Parathyroid adenoma (tissue), 2 donors: Measurements from ENCODE around the gene NAXD.
A peak's percentile ranks its signal among the peaks of the same experiment; 100 is the strongest.

ENCODE experiments used
- H2AFZ ChIP-seq: fragments of 300-600 bp; sonication (generic); one replicate; pipeline ENCODE4 v1.7.0; 2017; ENCODE audit warnings: antibody characterized with exemption, mild to moderate bottlenecking
- H3K27ac ChIP-seq: fragments of 300-600 bp; sonication (generic); one replicate; pipeline ENCODE4 v1.7.0; 2017
- H3K27me3 ChIP-seq: fragments of 300-600 bp; sonication (generic); one replicate; pipeline ENCODE4 v1.7.0; 2017; ENCODE audit warnings: low read length; ENCODE audit not compliant: control insufficient read depth, insufficient read depth
- H3K36me3 ChIP-seq: fragments of 300-600 bp; sonication (generic); one replicate; pipeline ENCODE4 v1.7.0; 2017; ENCODE audit warnings: low read length; ENCODE audit not compliant: control insufficient read depth, insufficient read depth
- H3K4me1 ChIP-seq: fragments of 300-600 bp; sonication (generic); one replicate; pipeline ENCODE4 v1.7.0; 2017; ENCODE audit warnings: control low read depth
- H3K4me2 ChIP-seq: fragments of 300-600 bp; sonication (generic); one replicate; pipeline ENCODE4 v1.7.0; 2017; ENCODE audit warnings: low read length
- H3K4me3 ChIP-seq: fragments of 300-600 bp; sonication (generic); one replicate; pipeline ENCODE4 v1.7.0; 2017; ENCODE audit warnings: low read depth, low read length
- H3K79me2 ChIP-seq: fragments of 300-600 bp; sonication (generic); one replicate; pipeline ENCODE4 v1.7.0; 2017; ENCODE audit warnings: control low read depth
- H3K9ac ChIP-seq: fragments of 300-600 bp; sonication (generic); one replicate; pipeline ENCODE4 v1.7.0; 2017; ENCODE audit warnings: mild to moderate bottlenecking
- H3K9me3 ChIP-seq: fragments of 300-600 bp; sonication (generic); one replicate; pipeline ENCODE4 v1.7.0; 2017; ENCODE audit warnings: low read length; ENCODE audit not compliant: control insufficient read depth
- CTCF ChIP-seq: fragments of 300-600 bp; sonication (generic); IDR thresholded peaks from one replicate; pipeline ENCODE4 v1.7.0; 2017; ENCODE audit warnings: antibody characterized with exemption, mild to moderate bottlenecking
- donor health status: primary hyperparathyroidism.

Gene NAXD

GRCh38 chr13:110637747-110638146 lies 22.4 kb downstream of the NAXD start:
- Histone ChIP-seq H3K9ac (no peak overlapping the region), H3K27me3 (no peaks in the 10 kb centered on the region), H3K4me3 (no peak overlapping the region), H3K27ac (no peak overlapping the region), H2AFZ (no peak overlapping the region), H3K9me3 (no peaks in the 10 kb centered on the region), H3K79me2 (no peaks in the 10 kb centered on the region), H3K4me1 (peaks cover 8% of the 10 kb centered on the region), H3K4me2 (no peak overlapping the region), H3K36me3 (no peaks in the 10 kb centered on the region)
- no peak for TF ChIP-seq CTCF

GRCh38 chr13:110638257-110638656 lies 22.9 kb downstream of the NAXD start:
- no peak overlapping the region for H3K4me2 ChIP-seq
- H3K4me3 ChIP-seq = no peak overlapping the region
- no peaks in the 10 kb centered on the region for H3K79me2 ChIP-seq
- H3K27me3 ChIP-seq = no peaks in the 10 kb centered on the region
- H2AFZ ChIP-seq = no peak overlapping the region
- peaks cover 8% of the 10 kb centered on the region for H3K4me1 ChIP-seq
- H3K9ac ChIP-seq = no peak overlapping the region
- no peaks in the 10 kb centered on the region for H3K9me3 ChIP-seq
- no peak for TF ChIP-seq CTCF
- H3K36me3 ChIP-seq = no peaks in the 10 kb centered on the region
- H3K27ac ChIP-seq = no peak overlapping the region

GRCh38 chr13:110638814-110639806 lies 23.8 kb downstream of the NAXD start:
- Histone ChIP-seq H3K4me1 (peaks cover 8% of the 10 kb centered on the region), H3K9ac (no peak overlapping the region), H3K4me2 (peak overlapping the region; percentile 1), H3K27ac (no peak overlapping the region), H3K79me2 (no peaks in the 10 kb centered on the region), H3K27me3 (no peaks in the 10 kb centered on the region), H3K4me3 (no peak overlapping the region), H2AFZ (no peak overlapping the region), H3K9me3 (no peaks in the 10 kb centered on the region), H3K36me3 (no peaks in the 10 kb centered on the region)
- no peak for TF ChIP-seq CTCF

GRCh38 chr13:110639935-110640334 lies 24.6 kb downstream of the NAXD start:
- H3K9ac ChIP-seq = no peak overlapping the region
- peaks cover 8% of the 10 kb centered on the region for H3K4me1 ChIP-seq
- no peak overlapping the region for H2AFZ ChIP-seq
- H3K9me3 ChIP-seq = no peaks in the 10 kb centered on the region
- no peak overlapping the region for H3K27ac ChIP-seq
- no peaks in the 10 kb centered on the region for H3K36me3 ChIP-seq
- no peaks in the 10 kb centered on the region for H3K79me2 ChIP-seq
- no peak overlapping the region for H3K4me3 ChIP-seq
- H3K27me3 ChIP-seq = no peaks in the 10 kb centered on the region
- no peak for TF ChIP-seq CTCF
- peak overlapping the region; percentile 1 for H3K4me2 ChIP-seq
